Vagina (tissue), 2 donors: ENCODE results near the gene SLC43A1.

Source experiments
- POLR2A ChIP-seq, 2 donors: fragments of 450-650 bp; IDR thresholded peaks; one replicate each; pipeline ENCODE4 v1.6.1; 2017; ENCODE audit warnings: antibody characterized with exemption in 2 of 2, mild to moderate bottlenecking in 2 of 2, moderate library complexity in 2 of 2
- POLR2AphosphoS5 ChIP-seq, 2 donors: sonication (generic); formaldehyde crosslinking; IDR thresholded peaks; one replicate each; pipeline ENCODE4 v1.9.0; 2017; ENCODE audit warnings: antibody characterized with exemption in 2 of 2, mild to moderate bottlenecking in 2 of 2, low read depth in 1 of 2; ENCODE audit not compliant: insufficient read depth in 1 of 2
- TF ChIP-seq, protein P1 (sequence below), 3 experiments: fragments of 450-650 bp in 2 of 3; fragments of 200-600 bp in 1 of 3; sonication (generic) in 1 of 3; IDR thresholded peaks; one replicate each; pipeline ENCODE4 v1.5.1; 2017 to 2019; ENCODE audit warnings: antibody characterized with exemption in 3 of 3, mild to moderate bottlenecking in 2 of 3, moderate library complexity in 2 of 3

DNA sequence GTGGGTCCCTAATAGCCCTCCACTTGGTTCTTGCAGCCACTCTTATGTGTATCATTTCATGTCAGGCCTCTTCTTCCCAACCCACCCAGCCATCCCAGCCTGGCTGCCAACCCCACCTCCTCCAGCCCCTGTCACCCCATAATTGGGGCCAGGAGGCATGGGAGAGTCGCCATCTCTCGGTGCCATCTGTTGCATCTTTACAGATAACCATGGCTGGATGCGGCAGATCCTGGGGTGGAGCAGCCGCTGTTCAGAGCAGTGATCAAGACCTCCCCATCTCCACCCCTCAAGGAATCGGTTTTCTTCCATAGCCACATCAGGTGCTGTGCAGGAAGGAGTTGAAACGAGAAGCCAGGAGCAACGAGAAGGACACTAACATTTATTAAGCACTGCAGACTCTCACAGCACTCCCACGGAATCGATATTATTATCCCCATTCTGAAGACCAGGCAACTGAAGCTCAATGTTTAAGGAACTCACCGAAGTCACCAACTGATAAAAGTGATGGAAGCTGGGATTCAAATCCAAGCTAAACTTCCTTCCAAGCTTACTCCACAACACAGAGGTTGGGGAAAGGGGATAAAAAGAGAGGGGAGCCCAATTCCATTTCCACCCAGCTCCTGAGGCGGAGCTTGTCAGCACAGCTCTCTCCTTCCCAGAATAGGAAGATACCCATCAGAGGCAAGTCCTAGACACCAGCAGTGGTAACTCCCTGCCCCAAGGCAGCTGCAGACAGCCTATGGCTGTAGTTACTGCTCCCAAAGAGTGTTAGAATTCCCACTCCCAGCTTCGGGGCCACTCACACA is 2.7 kb downstream of the SLC43A1 start:
- no peak for TF ChIP-seq POLR2AphosphoS5 (IDR thresholded peaks at IDR 0.05; ENCODE audit: insufficient read depth in 1 of 2, low read depth in 1 of 2)
- TF ChIP-seq, protein P1, sequence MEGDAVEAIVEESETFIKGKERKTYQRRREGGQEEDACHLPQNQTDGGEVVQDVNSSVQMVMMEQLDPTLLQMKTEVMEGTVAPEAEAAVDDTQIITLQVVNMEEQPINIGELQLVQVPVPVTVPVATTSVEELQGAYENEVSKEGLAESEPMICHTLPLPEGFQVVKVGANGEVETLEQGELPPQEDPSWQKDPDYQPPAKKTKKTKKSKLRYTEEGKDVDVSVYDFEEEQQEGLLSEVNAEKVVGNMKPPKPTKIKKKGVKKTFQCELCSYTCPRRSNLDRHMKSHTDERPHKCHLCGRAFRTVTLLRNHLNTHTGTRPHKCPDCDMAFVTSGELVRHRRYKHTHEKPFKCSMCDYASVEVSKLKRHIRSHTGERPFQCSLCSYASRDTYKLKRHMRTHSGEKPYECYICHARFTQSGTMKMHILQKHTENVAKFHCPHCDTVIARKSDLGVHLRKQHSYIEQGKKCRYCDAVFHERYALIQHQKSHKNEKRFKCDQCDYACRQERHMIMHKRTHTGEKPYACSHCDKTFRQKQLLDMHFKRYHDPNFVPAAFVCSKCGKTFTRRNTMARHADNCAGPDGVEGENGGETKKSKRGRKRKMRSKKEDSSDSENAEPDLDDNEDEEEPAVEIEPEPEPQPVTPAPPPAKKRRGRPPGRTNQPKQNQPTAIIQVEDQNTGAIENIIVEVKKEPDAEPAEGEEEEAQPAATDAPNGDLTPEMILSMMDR (IDR thresholded peaks at IDR 0.05) = no peak
- no peak for TF ChIP-seq POLR2A (IDR thresholded peaks at IDR 0.05)
